Sigmoid colon (tissue), 4 donors: ENCODE measurements around the gene NEO1.

ENCODE experiments used
- CTCF ChIP-seq, 4 experiments: fragments of 450-650 bp in 3 of 4; fragments of 200-600 bp in 1 of 4; IDR thresholded peaks; one replicate each; pipeline ENCODE4 v1.5.1; 2016 to 2019; ENCODE audit warnings: antibody characterized with exemption in 4 of 4, mild to moderate bottlenecking in 3 of 4, moderate library complexity in 2 of 4
- EP300 ChIP-seq, 4 donors: sonication (generic); formaldehyde crosslinking; IDR thresholded peaks; one replicate each; pipeline ENCODE4 v1.6.1; 2017; ENCODE audit warnings: antibody characterized with exemption in 4 of 4
- POLR2A ChIP-seq, 2 donors: fragments of 450-650 bp; IDR thresholded peaks; one replicate each; pipeline ENCODE4 v1.6.1; 2016; ENCODE audit warnings: antibody characterized with exemption in 2 of 2, mild to moderate bottlenecking in 2 of 2, moderate library complexity in 2 of 2
- POLR2AphosphoS5 ChIP-seq, 4 donors: sonication (generic); formaldehyde crosslinking; IDR thresholded peaks; one replicate each; pipeline ENCODE4 v1.6.1; 2017; ENCODE audit warnings: antibody characterized with exemption in 4 of 4

GRCh38 chr15:73319460-73320245 lies 267.4 kb downstream of the NEO1 start:
- no peak for TF ChIP-seq POLR2A (IDR thresholded peaks at IDR 0.05)
- no peak for TF ChIP-seq CTCF (IDR thresholded peaks at IDR 0.05)
- TF ChIP-seq POLR2AphosphoS5 (IDR thresholded peaks at IDR 0.05): no peak
- no peak for TF ChIP-seq EP300 (IDR thresholded peaks at IDR 0.05)
